AG10803 (cell line): ENCODE data around the gene ADAMTS8.
A peak's percentile ranks its signal among the peaks of the same experiment; 100 is the strongest.

Experiments
- DNase-seq: peaks from one replicate; pipeline ENCODE4 v3.0.0; 2010; ENCODE audit warnings: low read depth
- H3K4me3 ChIP-seq: 2 replicates; pipeline ENCODE4 v1.5.1; 2011; ENCODE audit warnings: mild to moderate bottlenecking, low read length, control low read depth
- CTCF ChIP-seq: conservative IDR thresholded peaks from 2 replicates; pipeline ENCODE4 v1.5.1; 2011; ENCODE audit warnings: mild to moderate bottlenecking, low read length, control low read depth, inconsistent platforms

Gene ADAMTS8

GRCh38 chr11:130429983-130430382, 1.6 kb upstream of the ADAMTS8 start:
- no peak for DNase-seq
- H3K4me3 ChIP-seq, result no peak overlapping the region
- TF ChIP-seq CTCF, result no peak

- H3K4me3 ChIP-seq, result no peak overlapping the region
- no peak for DNase-seq
- no peak for TF ChIP-seq CTCF
Measured at GRCh38 chr11:130429120-130429681, 792 bp upstream of the ADAMTS8 start.

- no peak overlapping the region for H3K4me3 ChIP-seq
- no peak for DNase-seq
- TF ChIP-seq CTCF, result peak; percentile 11; the same call in 1 of the 2 replicates
Measured at GRCh38 chr11:130427581-130428315, 661 bp downstream of the ADAMTS8 start.

- TF ChIP-seq CTCF, result no peak
- DNase-seq, result no peak
- H3K4me3 ChIP-seq, result no peak overlapping the region
Measured at GRCh38 chr11:130426837-130427341, 1.5 kb downstream of the ADAMTS8 start.

- no peak overlapping the region for H3K4me3 ChIP-seq
- DNase-seq, result no peak
- no peak for TF ChIP-seq CTCF
Measured at GRCh38 chr11:130426223-130426836, 2.1 kb downstream of the ADAMTS8 start.

- no peak overlapping the region for H3K4me3 ChIP-seq
- no peak for DNase-seq
- TF ChIP-seq CTCF, result no peak
Measured at GRCh38 chr11:130425156-130425555, 3.3 kb downstream of the ADAMTS8 start.
